Aorta (tissue), 5 donors: Measurements from ENCODE around the gene GPR17. TPM values are rescaled to one million over a fixed set of nuclear protein-coding genes. Genes with fewer than 3 reads are reported as not detected.

ENCODE experiments used
- ATAC-seq: fragments of 200-7000 bp; cut with Tn5 transposase; one replicate; pipeline ENCODE4 v1.9.1; 2022; ENCODE audit warnings: moderate library complexity; ENCODE audit not compliant: low FRiP score
- DNase-seq, 2 donors: peaks; one replicate each; pipeline ENCODE4 v3.0.0-alpha.2; 2020
- H3K27ac ChIP-seq, 2 donors: one replicate each; pipeline ENCODE4 v1.5.1; 2013; ENCODE audit warnings: low read length in 2 of 2, mild to moderate bottlenecking in 2 of 2, moderate library complexity in 2 of 2, control low read depth in 1 of 2, inconsistent platforms in 1 of 2, low read depth in 1 of 2
- H3K27me3 ChIP-seq, 2 donors: one replicate each; pipeline ENCODE4 v1.6.1; 2013; ENCODE audit warnings: control low read depth in 1 of 2, low read length in 1 of 2, mild to moderate bottlenecking in 1 of 2, moderate library complexity in 1 of 2; ENCODE audit not compliant: insufficient read depth in 2 of 2, control insufficient read depth in 1 of 2
- H3K36me3 ChIP-seq, 2 donors: one replicate each; pipeline ENCODE4 v1.6.1; 2013; ENCODE audit warnings: control low read depth in 1 of 2, low read length in 1 of 2, mild to moderate bottlenecking in 1 of 2; ENCODE audit not compliant: insufficient read depth in 2 of 2, control insufficient read depth in 1 of 2
- H3K4me1 ChIP-seq, 2 donors: one replicate each; pipeline ENCODE4 v1.6.1; 2013; ENCODE audit warnings: low read length in 2 of 2, control low read depth in 1 of 2, mild to moderate bottlenecking in 1 of 2, moderate library complexity in 1 of 2; ENCODE audit not compliant: insufficient read depth in 2 of 2, control insufficient read depth in 1 of 2
- H3K4me3 ChIP-seq, 2 donors: one replicate each; pipeline ENCODE4 v1.5.1; 2013; ENCODE audit warnings: low read length in 2 of 2, control low read depth in 1 of 2, mild to moderate bottlenecking in 1 of 2
- H3K9me3 ChIP-seq: one replicate; pipeline ENCODE4 v1.6.1; 2013; ENCODE audit warnings: mild to moderate bottlenecking, low read length; ENCODE audit not compliant: control insufficient read depth
- WGBS, 2 donors: extraction: QIAGEN DNeasy Blood & Tissue Kit; methylation state at CpG; one replicate each; pipeline ENCODE4 v1.1.7; 2013; 5-methylcytosine and 5-hydroxymethylcytosine counted together
- intact Hi-C, 2 donors: fragments of 100-400 bp; cut with DNase I; formaldehyde crosslinking; loops; one replicate each; pipeline versions ENCODE4 v1.14.2 to v1.15.0; 2022
- polyA plus RNA-seq, 2 donors: library from polyadenylated mRNA; stranded (reverse); fragments of 200-250 nt; gene quantifications; one replicate each; pipeline ENCODE4 v1.2.3, GENCODE V29; 2013
- total RNA-seq, 2 donors: library from RNA; stranded (reverse); fragmentation: NEBNext Ultra II Directional; extraction: Animal tissue kit (Norgen Biotek cat#: 25700); gene quantifications; one replicate each; pipeline ENCODE4 v1.2.1, GENCODE V29; 2021
- donor health status: healthy with polysubstance abuse.
- donor health status: Bipolar disorder and iron deficiency.
- donor health status: DM: no; HTN: no; CAD: no.
- donor health status: DM: no; HTN: no; CAD: no.
- donor health status: DM: yes; HTN: yes; CAD: no.

GPR17 gene
- total and polyA plus RNA-seq, 4 donors = 0.16 to 3.7 (median 0.63) TPM; not detected in 1

GRCh38 chr2:127631997-127632581 is 13.9 kb upstream of the GPR17 start:
- Histone ChIP-seq H3K4me3 (no peak overlapping the region), H3K36me3 (no peaks in the 10 kb centered on the region), H3K4me1 (no peaks in the 10 kb centered on the region), H3K27me3 (no peaks in the 10 kb centered on the region), H3K27ac (no peak overlapping the region), H3K9me3 (no peaks in the 10 kb centered on the region)
- whole genome bisulfite sequencing, 2 donors = 56 to 69% methylated on average over 17 of the region's 17 CpGs
- no peak for ATAC-seq
- intact Hi-C loops = loop anchor here in 1 of 2 donors (10.0 kb wide), 1 partner anchor 107 kb away; the partner anchor contains the start of gene IWS1
- no peak for DNase-seq

- ATAC-seq = no peak
- Histone ChIP-seq H3K4me1 (no peaks in the 10 kb centered on the region), H3K36me3 (no peaks in the 10 kb centered on the region), H3K27ac (no peak overlapping the region), H3K4me3 (no peak overlapping the region), H3K9me3 (no peaks in the 10 kb centered on the region), H3K27me3 (no peaks in the 10 kb centered on the region)
- no peak for DNase-seq
- intact Hi-C loops = loop anchor here in 1 of 2 donors (10.0 kb wide), 1 partner anchor 108 kb away; the partner anchor contains the start of gene IWS1
- WGBS, 2 donors = 71 to 75% methylated on average over 25 of the region's 25 CpGs
Observed at GRCh38 chr2:127632592-127633489, 13.1 kb upstream of the GPR17 start.

GRCh38 chr2:127633556-127634065 is 12.3 kb upstream of the GPR17 start:
- Histone ChIP-seq H3K36me3 (no peaks in the 10 kb centered on the region), H3K27ac (no peak overlapping the region), H3K4me3 (no peak overlapping the region), H3K9me3 (no peaks in the 10 kb centered on the region), H3K27me3 (no peaks in the 10 kb centered on the region), H3K4me1 (no peaks in the 10 kb centered on the region)
- 32 to 41% methylated on average over 9 of the region's 9 CpGs for WGBS, 2 donors
- intact Hi-C loops = loop anchor here in 1 of 2 donors (10.0 kb wide), 1 partner anchor 109 kb away; the partner anchor contains the start of gene IWS1
- no peak for ATAC-seq
- no peak for DNase-seq

- no peak for DNase-seq
- 16 to 26% methylated on average over 16 of the region's 16 CpGs for whole genome bisulfite sequencing, 2 donors
- Histone ChIP-seq H3K27me3 (no peaks in the 10 kb centered on the region), H3K4me1 (no peaks in the 10 kb centered on the region), H3K27ac (no peak overlapping the region), H3K9me3 (no peaks in the 10 kb centered on the region), H3K4me3 (no peak overlapping the region), H3K36me3 (no peaks in the 10 kb centered on the region)
- no peak for ATAC-seq
- intact Hi-C loops = loop anchor here in 1 of 2 donors (10.0 kb wide), 1 partner anchor 109 kb away; the partner anchor contains the start of gene IWS1
Observed at GRCh38 chr2:127634066-127634617, 11.8 kb upstream of the GPR17 start.

GRCh38 chr2:127634626-127635379 is 11.2 kb upstream of the GPR17 start:
- no peak overlapping the region for H3K27ac ChIP-seq
- H3K27me3 ChIP-seq = no peaks in the 10 kb centered on the region
- H3K9me3 ChIP-seq = no peaks in the 10 kb centered on the region
- intact Hi-C loops = loop anchor here (5.0 to 10.0 kb wide), 2 partner anchors 108 to 110 kb away; partner anchors contain the start of gene IWS1 (in 2 of the 2)
- 85 to 89% methylated on average over 16 to 17 of the region's 17 CpGs for WGBS, 2 donors
- ATAC-seq (no peak), DNase-seq (no peak)
- no peaks in the 10 kb centered on the region for H3K4me1 ChIP-seq
- H3K36me3 ChIP-seq = no peaks in the 10 kb centered on the region
- no peak overlapping the region for H3K4me3 ChIP-seq

- no peaks in the 10 kb centered on the region for H3K4me1 ChIP-seq
- H3K4me3 ChIP-seq = no peak overlapping the region
- DNase-seq (no peak), ATAC-seq (no peak)
- H3K36me3 ChIP-seq = no peaks in the 10 kb centered on the region
- WGBS, 2 donors = 78 to 89% methylated on average over 19 of the region's 19 CpGs
- no peaks in the 10 kb centered on the region for H3K27me3 ChIP-seq
- no peaks in the 10 kb centered on the region for H3K9me3 ChIP-seq
- intact Hi-C loops = loop anchor here (5.0 to 10.0 kb wide), 2 partner anchors 108 to 111 kb away; partner anchors contain the start of gene IWS1 (in 2 of the 2)
- H3K27ac ChIP-seq = no peak overlapping the region
Observed at GRCh38 chr2:127635380-127636237, 10.3 kb upstream of the GPR17 start.

DNA sequence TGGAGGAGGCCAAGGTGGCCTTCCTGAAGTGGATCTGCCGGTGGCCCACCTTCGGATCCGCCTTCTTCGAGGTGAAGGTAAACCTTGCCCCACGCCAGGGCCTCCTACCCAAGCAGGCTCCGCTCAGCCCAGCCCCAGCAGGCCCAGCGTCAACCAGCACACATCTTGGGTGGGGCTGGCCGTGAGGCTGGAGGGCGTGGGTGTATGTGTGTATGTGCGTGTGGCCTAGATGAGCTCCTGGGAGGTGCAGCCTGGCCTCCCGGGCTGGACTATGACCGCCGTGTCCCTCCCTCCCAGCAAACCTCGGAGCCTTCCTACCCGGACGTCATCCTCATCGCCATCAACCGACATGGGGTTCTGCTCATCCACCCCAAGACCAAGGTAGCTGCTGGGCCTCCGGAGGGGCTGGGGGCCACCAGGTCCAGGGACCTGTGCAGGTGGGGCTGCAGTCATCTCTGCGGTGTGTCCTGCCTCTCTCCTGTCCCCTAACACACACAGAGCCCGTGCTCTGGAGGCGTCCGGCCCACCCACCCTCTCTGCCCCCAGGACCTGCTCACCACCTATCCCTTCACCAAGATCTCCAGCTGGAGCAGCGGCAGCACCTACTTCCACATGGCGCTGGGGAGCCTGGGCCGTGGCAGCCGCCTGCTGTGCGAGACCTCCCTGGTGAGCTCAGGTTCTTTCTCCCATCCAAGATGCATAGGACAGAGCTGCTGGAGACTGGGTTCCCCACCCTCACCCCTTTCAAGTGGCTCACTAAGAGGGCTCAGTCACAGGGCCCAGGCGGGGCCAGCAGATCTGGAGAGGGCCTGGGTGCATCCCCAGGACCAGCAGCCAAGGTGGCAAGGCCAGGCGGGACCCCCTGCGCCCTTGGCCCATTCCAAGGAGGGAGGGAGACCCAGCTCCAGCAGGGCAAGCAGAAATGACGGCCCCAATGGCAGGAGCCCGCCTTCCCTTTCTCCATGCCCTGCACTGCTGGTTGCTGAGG is 9.4 kb upstream of the GPR17 start:
- Histone ChIP-seq H3K9me3 (no peaks in the 10 kb centered on the region), H3K4me3 (no peak overlapping the region), H3K27me3 (no peaks in the 10 kb centered on the region), H3K4me1 (no peaks in the 10 kb centered on the region), H3K27ac (peak overlapping the region in 1 of 2 donors; percentile 15), H3K36me3 (no peaks in the 10 kb centered on the region)
- ATAC-seq = no peak
- no peak for DNase-seq
- intact Hi-C loops = loop anchor here (5.0 to 10.0 kb wide), 2 partner anchors 109 to 112 kb away; partner anchors contain the start of gene IWS1 (in 2 of the 2)
- 87 to 90% methylated on average over 29 to 33 of the region's 33 CpGs for WGBS, 2 donors
